MCF 10A (cell line): ENCODE data around the gene FAR2. TPM values are rescaled to one million over a fixed set of nuclear protein-coding genes. Genes with fewer than 3 reads are reported as not detected.

Experiments
- total RNA-seq: library from RNA; stranded (reverse); gene quantifications from 2 replicates; pipeline ENCODE4 v1.2.3, GENCODE V29; 2022

Gene FAR2
- total RNA-seq, 1 experiment from 2014 or later, result 1.7 TPM

Other genes with a start within 250 kb of the FAR2 start
- 63.6 and 74.6 TPM in 2 replicates for gene ERGIC2, start 231.9 kb downstream of the FAR2 start, total RNA-seq